SJSA1 (cell line): Measurements from ENCODE around the gene ZNF830. TPM values are rescaled to one million over a fixed set of nuclear protein-coding genes. Genes with fewer than 3 reads are reported as not detected.
"Not testable (repeated sequence)": the region's sequence is repeated elsewhere in the genome, so short reads cannot be mapped to it uniquely, and the experiment has no call there.

ENCODE experiments used
- DNase-seq, 2 experiments: peaks; one replicate each; pipeline ENCODE4 v3.0.0-alpha.2; 2015 to 2020; ENCODE audit warnings: low spot score in 2 of 2, low read depth in 1 of 2
- H3K27ac ChIP-seq: fragments of 250-450 bp; sonication (Bioruptor Pico); 2 replicates; pipeline ENCODE4 v1.5.1; 2020; ENCODE audit warnings: mild to moderate bottlenecking, moderate library complexity
- H3K27me3 ChIP-seq: fragments of 250-450 bp; sonication (Bioruptor Pico); replicated peaks from 2 replicates; pipeline ENCODE4 v1.5.1; 2020; ENCODE audit warnings: mild to moderate bottlenecking, moderate library complexity
- H3K36me3 ChIP-seq: fragments of 250-450 bp; sonication (Bioruptor Pico); 2 replicates; pipeline ENCODE4 v1.5.1; 2020; ENCODE audit warnings: mild to moderate bottlenecking
- H3K4me1 ChIP-seq: fragments of 250-450 bp; sonication (Bioruptor Pico); replicated peaks from 2 replicates; pipeline ENCODE4 v1.6.1; 2021; ENCODE audit warnings: mild to moderate bottlenecking
- H3K4me3 ChIP-seq: fragments of 250-450 bp; sonication (Bioruptor Pico); 2 replicates; pipeline ENCODE4 v1.5.1; 2020; ENCODE audit warnings: mild to moderate bottlenecking
- H3K9me3 ChIP-seq: fragments of 250-450 bp; sonication (Bioruptor Pico); replicated peaks from 2 replicates; pipeline ENCODE4 v1.5.1; 2020; ENCODE audit warnings: mild to moderate bottlenecking
- total RNA-seq: library from RNA; depleted of rRNA; stranded (reverse); fragments of >200 nt; shearing (Covaris generic); gene quantifications from 2 replicates; pipeline ENCODE4 v1.2.3, GENCODE V29; 2014; rRNA removed

The ZNF830 gene, protein sequence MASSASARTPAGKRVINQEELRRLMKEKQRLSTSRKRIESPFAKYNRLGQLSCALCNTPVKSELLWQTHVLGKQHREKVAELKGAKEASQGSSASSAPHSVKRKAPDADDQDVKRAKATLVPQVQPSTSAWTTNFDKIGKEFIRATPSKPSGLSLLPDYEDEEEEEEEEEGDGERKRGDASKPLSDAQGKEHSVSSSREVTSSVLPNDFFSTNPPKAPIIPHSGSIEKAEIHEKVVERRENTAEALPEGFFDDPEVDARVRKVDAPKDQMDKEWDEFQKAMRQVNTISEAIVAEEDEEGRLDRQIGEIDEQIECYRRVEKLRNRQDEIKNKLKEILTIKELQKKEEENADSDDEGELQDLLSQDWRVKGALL
- 20.8 and 21.2 TPM in 2 replicates for total RNA-seq

DNA sequence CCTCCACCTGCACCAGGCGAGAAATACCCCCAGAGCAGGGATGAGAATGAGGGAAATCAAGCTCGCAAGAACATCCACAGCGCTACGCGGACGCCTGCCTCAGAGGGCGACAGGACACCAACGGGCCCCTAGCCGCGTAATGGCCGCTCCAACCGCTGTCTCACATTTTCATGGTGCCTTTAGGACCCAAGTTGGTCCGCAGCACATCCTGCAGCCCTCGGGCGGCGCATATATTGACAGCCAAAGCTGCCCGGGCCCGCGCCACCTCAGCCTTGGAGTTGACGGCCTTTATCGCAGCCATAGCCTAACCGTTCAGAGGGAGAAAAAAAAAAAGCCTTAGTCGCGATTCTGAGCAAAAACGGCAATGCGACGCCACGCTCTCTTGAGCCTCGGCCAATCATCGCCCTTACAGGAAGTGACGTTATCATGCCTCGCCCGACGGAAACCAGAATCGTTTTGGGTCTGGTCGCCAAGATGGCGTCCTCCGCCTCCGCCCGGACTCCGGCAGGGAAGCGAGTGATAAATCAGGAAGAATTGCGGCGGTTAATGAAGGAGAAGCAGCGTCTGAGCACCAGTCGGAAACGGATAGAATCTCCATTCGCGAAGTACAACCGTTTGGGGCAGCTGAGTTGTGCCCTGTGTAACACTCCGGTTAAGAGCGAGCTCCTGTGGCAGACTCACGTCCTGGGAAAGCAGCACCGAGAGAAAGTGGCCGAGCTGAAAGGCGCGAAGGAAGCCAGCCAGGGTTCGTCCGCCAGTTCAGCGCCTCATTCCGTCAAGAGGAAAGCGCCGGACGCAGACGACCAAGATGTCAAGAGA, at the start of gene ZNF830, which contains the start of gene CCT6B:
Gene ZNF830 (plus strand): TSS at position 448 of the 819 bp plus-strand sequence. CDS start 27 bp downstream, at position 475.
Gene CCT6B (minus strand): TSS at position 368 of the 819 bp plus-strand sequence. CDS start 67 bp downstream, at position 301.
- DNase-seq = peak; percentile 88 to 89
- H3K4me3 ChIP-seq = peak within 1 kb of the TSS; percentile 66
- H3K27me3 ChIP-seq = no peaks in the 10 kb centered on the region
- no peaks in the 10 kb centered on the region for H3K9me3 ChIP-seq
- peak within 1 kb of the TSS; percentile 85 for H3K27ac ChIP-seq
- H3K4me1 ChIP-seq = peaks cover 14% of the 10 kb centered on the region
- peaks cover 35% of the 10 kb centered on the region for H3K36me3 ChIP-seq

DNA sequence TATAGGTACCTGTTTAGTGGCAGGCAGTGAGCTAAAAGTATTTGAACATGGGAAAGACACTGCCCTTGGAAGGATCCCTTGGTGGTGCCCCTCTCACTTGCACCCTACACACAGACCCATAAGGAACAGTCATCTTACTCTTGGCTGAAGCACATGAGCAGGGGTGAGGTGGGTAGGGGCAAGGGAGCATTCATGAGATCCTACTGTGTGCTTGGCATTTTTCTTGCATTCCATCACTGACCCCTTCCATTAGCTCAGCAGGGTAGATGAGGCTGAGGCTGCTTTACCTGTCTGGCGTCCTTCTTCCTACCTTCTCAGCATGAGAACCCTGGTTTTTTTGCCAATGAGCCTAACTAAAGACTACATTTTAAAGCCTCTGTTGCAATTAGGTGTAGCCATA, 48.3 kb upstream of the ZNF830 start:
- DNase-seq = no peak
- Histone ChIP-seq H3K36me3 (no peaks in the 10 kb centered on the region), H3K27me3 (no peaks in the 10 kb centered on the region), H3K4me1 (no peaks in the 10 kb centered on the region), H3K4me3 (no peak overlapping the region), H3K27ac (no peak overlapping the region), H3K9me3 (no peaks in the 10 kb centered on the region; the same call in 1 of the 2 replicates)

DNA sequence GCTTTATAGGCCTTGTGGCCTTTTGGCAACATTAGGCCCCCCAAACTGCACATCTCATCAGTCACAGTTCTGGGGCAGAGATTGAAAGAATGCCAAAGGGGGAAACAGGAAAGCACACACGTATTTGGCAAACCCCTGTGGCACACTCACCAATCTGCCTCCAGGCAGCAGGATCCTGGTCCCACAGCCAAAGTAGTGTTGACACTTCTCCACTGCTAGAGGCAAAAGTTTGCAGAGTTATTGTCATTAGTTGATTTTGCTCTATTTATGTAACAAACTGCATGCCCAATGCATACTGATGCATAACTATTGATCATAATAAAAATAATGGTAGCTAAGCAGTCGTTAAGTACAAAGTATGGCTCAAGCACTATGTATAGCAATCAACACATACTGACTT, 45.2 kb upstream of the ZNF830 start:
- Histone ChIP-seq H3K4me1 (no peaks in the 10 kb centered on the region), H3K4me3 (no peak overlapping the region), H3K36me3 (no peaks in the 10 kb centered on the region), H3K9me3 (no peaks in the 10 kb centered on the region; the same call in 1 of the 2 replicates), H3K27me3 (no peaks in the 10 kb centered on the region), H3K27ac (no peak overlapping the region)
- DNase-seq = no peak

DNA sequence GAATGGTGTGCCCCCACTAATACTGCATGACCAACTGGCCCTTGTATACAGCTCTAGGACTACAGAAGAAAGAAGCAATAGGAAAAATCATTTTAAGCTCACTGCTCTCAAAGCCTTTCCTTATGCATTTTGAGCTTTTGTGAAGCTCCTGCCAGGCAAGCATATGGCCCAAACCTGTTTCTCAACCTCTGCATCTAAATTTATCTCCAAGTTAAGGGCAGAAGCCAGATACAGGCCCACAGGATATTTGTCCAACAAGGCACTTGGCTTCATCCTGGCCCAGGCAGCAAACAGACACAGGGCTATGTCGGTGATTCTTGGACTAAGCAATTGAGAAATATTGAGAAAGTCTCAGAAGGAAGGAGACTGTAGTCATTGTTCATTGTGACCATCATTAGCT, 44.0 kb upstream of the ZNF830 start:
- Histone ChIP-seq H3K36me3 (no peaks in the 10 kb centered on the region), H3K9me3 (no peaks in the 10 kb centered on the region; the same call in 1 of the 2 replicates), H3K4me3 (no peak overlapping the region), H3K27ac (no peak overlapping the region), H3K4me1 (no peaks in the 10 kb centered on the region), H3K27me3 (no peaks in the 10 kb centered on the region)
- no peak for DNase-seq

DNA sequence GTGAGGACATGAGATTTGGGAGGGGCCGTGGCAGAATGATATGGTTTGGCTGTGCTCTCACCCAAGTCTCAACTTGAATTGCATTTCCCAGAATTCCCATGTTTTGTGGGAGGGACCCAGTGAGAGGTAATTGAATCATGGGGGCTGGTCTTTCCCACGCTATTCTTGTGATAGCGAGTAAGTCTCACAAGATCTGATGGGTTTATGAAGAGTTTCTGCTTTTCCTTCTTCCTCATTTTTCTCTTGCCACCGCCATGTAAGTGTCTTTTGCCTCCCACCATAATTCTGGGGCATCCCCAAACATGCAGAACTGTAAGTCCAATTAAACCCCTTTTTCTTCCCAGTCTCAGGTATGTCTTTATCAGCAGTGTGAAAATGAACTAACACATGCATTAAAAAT, 40.7 kb upstream of the ZNF830 start:
- Histone ChIP-seq H3K4me3 (no peak overlapping the region), H3K4me1 (no peaks in the 10 kb centered on the region), H3K27ac (no peak overlapping the region), H3K36me3 (no peaks in the 10 kb centered on the region), H3K9me3 (no peaks in the 10 kb centered on the region), H3K27me3 (no peaks in the 10 kb centered on the region)
- DNase-seq = no peak

DNA sequence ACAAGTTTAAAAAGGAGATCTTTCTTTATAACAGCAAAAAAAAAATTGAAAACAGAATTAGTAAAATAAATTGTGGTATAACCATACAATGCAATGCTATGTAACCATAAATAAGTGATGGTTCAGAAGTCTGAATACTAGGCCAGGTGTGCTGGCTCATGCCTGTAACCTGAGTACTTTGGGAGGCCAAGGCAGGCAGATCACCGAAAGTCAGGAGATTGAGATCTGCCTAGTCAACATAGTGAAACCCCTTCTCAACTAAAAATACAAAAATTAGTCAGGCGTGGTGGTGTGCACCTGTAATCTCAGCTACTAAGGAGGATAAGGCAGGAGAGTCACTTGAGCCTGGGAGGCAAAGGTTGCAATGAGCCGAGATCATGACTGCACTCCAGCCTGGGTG, 34.7 kb upstream of the ZNF830 start:
- Histone ChIP-seq H3K27ac (no peak overlapping the region), H3K36me3 (no peaks in the 10 kb centered on the region), H3K4me3 (no peak overlapping the region), H3K27me3 (no peaks in the 10 kb centered on the region), H3K9me3 (no peaks in the 10 kb centered on the region), H3K4me1 (no peaks in the 10 kb centered on the region)
- DNase-seq = no peak

DNA sequence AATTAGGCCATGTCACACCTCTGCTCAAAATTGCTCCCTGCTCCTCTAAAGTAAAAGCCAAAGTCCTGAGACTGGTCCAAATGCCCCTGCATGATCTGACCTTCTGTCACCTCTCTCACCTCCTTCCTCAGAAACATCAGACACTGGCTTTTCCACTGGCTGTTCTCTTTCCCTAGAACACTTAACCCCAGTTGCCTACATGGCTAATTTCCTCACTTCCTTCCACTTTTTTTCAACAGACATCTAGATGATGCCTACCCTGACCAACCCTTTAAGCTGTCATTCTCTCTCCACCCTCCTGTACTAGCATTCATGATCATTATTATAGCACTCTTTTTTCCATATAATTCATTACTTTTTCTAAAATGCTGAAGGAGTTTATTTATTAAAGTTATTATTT, 31.1 kb upstream of the ZNF830 start:
- no peak overlapping the region for H3K27ac ChIP-seq
- no peaks in the 10 kb centered on the region for H3K9me3 ChIP-seq
- H3K27me3 ChIP-seq = no peaks in the 10 kb centered on the region
- H3K36me3 ChIP-seq = no peaks in the 10 kb centered on the region
- no peak overlapping the region for H3K4me3 ChIP-seq
- no peaks in the 10 kb centered on the region for H3K4me1 ChIP-seq
- no peak for DNase-seq

DNA sequence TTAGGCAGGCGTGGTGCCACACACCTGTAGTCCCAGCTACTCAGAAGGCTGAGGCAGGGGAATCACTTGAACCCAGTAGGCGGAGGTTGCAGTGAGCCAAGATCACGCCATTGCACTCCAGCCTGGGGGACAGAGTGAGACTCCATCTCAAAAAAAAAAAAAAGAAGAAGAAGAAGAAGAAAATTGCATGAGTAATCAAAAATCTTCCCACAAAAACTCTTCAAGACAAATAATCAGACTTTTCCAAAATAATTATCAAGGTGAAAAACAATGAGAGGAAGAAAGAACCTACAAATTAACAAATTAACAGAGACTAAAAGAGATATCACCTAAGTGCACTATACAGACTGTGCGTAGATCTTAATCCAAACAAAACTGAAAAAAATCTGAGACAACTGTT, 10.6 kb upstream of the ZNF830 start:
- not testable (repeated sequence) for H3K4me3 ChIP-seq, H3K27ac ChIP-seq, H3K27me3 ChIP-seq, H3K36me3 ChIP-seq, H3K4me1 ChIP-seq, H3K9me3 ChIP-seq, DNase-seq

DNA sequence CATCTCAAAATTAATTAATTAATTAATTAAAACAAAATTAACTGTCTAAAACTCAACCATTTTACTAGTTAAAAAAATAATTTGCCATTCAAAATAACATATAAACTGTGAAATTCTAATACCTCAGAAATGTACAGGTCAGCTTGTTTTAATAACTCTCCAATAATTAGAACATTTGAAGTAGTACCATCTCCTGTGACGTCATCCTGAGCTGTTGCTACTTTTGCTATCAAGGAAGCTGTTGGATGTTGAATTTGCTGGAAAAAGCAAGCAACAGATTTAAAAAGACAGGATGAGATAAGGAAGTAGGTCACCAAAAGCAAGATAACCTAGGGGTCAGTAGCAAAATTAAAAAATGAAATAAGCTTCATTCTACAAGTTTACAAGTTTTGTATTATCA, 2.9 kb upstream of the ZNF830 start:
- no peak overlapping the region for H3K4me3 ChIP-seq
- no peak overlapping the region for H3K27ac ChIP-seq
- H3K9me3 ChIP-seq = no peaks in the 10 kb centered on the region
- peaks cover 14% of the 10 kb centered on the region for H3K4me1 ChIP-seq
- peaks cover 6% of the 10 kb centered on the region for H3K36me3 ChIP-seq
- no peaks in the 10 kb centered on the region for H3K27me3 ChIP-seq
- no peak for DNase-seq

DNA sequence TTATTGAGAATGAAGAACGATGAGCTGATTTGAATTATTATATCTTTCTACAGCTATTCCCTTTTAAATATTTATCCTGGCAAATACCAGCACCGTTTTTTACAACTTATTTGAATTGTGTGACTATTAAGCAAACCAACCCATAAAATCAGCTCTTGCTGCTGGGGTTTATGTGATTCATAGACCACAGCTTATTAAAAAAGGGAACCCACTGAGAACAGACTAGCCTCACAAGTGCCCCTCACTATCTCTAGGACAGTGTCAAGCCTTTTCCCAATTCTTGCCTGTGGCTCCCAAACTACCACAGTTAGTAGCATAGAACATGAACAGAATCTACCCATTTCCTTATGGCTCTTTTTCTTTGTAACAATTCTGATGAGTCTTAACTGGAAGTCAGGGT, 12.8 kb downstream of the ZNF830 start:
- H3K4me1 ChIP-seq = peaks cover 4% of the 10 kb centered on the region; the same call in 1 of the 2 replicates
- no peaks in the 10 kb centered on the region for H3K36me3 ChIP-seq
- no peaks in the 10 kb centered on the region for H3K9me3 ChIP-seq
- no peak overlapping the region for H3K4me3 ChIP-seq
- no peak for DNase-seq
- no peaks in the 10 kb centered on the region for H3K27me3 ChIP-seq
- H3K27ac ChIP-seq = no peak overlapping the region

DNA sequence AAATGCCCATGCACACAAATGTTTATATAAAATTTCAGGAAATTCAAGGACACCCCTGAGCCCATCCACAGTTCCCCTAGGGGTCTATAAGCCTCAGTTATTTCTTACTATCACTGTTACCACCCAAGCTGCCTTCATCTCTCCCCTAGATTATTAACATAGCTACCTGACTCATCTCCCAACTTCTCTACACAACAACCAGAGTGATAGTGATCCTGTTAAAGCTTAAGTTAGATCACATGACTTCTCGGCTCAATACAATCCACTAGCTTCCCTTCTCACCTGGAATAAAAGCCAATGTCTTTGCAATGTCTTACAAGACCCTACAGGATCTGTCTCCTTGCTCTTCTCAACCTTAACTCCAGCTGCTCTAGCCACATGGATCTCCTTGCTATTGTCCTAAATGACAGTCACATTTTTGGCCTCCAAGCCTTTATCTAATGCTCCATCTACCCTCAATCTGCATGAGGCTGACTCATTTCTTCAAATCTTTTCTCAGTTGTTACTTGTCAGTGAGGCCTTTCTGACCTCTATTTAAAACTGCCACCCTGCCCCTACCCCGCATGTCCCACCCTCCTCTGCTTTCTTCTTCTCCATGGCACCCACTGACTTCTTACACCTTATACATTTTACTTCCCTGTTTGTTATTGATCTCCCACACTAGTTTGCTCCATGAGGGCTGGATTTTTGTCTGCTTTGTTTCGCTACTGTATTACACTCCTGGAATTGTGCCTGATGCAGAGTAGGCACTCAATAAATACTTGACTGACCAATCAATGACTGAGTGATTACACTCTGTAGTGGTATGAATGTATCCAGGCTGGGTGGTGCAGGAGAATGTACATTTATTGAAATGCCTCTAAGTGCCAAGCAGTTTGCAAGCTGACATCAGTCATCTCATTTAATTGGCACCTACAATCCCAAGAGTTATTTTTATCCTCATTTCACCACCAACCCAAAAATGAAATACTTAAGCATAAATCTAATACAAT, 13.8 kb downstream of the ZNF830 start:
- no peak overlapping the region for H3K27ac ChIP-seq
- no peaks in the 10 kb centered on the region for H3K9me3 ChIP-seq

DNA sequence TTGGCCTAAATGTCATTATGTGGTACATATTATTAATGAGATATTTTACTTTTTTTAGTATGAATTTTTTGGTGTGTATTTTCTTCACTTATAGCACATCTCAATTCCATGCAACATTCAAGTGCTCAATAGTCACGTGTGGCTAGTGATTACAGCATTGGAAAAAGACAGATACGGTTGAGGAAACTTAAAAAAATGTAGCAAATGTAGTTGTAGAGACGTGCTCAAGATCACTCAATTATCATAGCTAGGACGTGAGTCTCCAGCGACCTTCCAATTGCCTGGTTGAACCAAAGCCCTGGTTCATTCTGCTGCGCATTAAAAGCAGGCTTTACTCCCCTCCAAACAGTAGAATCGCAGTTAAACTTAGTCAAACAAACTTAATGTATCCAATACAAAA, 17.8 kb downstream of the ZNF830 start:
- peaks cover 15% of the 10 kb centered on the region for H3K36me3 ChIP-seq
- H3K4me1 ChIP-seq = peaks cover 17% of the 10 kb centered on the region
- DNase-seq = no peak
- H3K27me3 ChIP-seq = no peaks in the 10 kb centered on the region
- H3K27ac ChIP-seq = no peak overlapping the region
- no peaks in the 10 kb centered on the region for H3K9me3 ChIP-seq
- no peak overlapping the region for H3K4me3 ChIP-seq

More for the DNA sequence above, 13.8 kb downstream of the ZNF830 start:
- H3K4me3 ChIP-seq = no peak overlapping the region
- peaks cover 8% of the 10 kb centered on the region for H3K4me1 ChIP-seq
- H3K27me3 ChIP-seq = no peaks in the 10 kb centered on the region
- no peaks in the 10 kb centered on the region for H3K36me3 ChIP-seq
- no peak for DNase-seq

DNA sequence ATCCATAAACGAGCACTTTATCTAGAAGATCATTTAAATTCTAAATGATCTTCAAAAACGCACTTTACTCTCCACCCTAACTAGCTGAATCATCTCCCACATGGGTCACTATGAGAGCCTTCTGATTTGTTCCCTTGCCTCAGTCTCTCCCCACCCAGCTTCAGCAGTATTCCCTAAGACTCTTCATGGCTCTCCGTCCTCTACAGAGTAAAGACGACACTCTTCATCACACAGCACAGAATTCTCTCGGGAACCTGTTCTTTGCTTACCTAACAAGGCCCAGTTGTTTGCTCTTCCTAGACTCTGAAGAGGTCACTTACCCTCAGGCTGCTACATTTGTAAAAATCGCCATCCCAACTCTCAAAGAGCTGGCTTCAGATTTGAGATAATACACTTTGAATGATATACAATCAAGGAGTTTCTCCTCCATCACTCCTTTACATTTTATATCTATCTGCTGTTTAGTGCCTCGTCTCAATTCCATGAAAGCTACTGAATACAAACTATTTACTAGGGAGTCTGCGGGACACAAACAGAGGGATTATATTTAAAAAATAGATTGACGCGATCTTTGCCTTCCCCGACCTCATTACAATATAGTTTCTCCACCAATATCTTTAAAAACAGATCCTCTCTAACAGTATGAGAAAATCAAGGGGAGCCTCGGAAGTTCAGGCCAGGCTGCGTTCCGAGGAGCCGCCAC, 18.5 kb downstream of the ZNF830 start:
- Histone ChIP-seq H3K36me3 (peaks cover 15% of the 10 kb centered on the region), H3K27me3 (no peaks in the 10 kb centered on the region), H3K9me3 (no peaks in the 10 kb centered on the region), H3K27ac (peak overlapping the region; percentile 95), H3K4me1 (peaks cover 16% of the 10 kb centered on the region), H3K4me3 (peak overlapping the region; percentile 97)
- DNase-seq = no peak
